HG03159 (cell line): ENCODE data around the gene HADH.
"Not testable (repeated sequence)": the region's sequence is repeated elsewhere in the genome, so short reads cannot be mapped to it uniquely, and the experiment has no call there.

Source experiments
- ATAC-seq: cut with Tn5 transposase; IDR thresholded peaks from one replicate; pipeline ENCODE4 v1.9.1; 2021; ENCODE audit warnings: mild to moderate bottlenecking, moderate library complexity; ENCODE audit not compliant: unreplicated experiment

HADH gene

DNA sequence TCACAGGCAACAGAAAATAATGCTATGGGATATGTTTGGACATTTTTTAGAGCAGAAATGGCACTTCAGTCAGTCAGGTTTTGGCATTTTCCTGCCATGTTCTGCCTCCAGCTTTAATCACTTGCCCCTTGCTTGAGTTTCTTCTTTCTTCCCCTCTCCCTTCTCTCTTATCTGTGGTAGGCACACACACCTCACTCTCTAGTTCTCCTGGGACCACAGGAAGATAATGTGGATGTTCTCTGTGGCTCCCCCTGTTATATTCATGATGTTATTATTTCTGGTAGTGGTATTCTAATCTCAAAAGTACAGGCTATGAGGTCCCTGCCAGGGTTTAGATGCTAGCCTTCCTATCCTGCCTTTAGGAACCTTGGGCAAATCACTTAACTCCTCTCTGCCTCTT, 5.2 kb downstream of the HADH start:
- ATAC-seq = no peak

DNA sequence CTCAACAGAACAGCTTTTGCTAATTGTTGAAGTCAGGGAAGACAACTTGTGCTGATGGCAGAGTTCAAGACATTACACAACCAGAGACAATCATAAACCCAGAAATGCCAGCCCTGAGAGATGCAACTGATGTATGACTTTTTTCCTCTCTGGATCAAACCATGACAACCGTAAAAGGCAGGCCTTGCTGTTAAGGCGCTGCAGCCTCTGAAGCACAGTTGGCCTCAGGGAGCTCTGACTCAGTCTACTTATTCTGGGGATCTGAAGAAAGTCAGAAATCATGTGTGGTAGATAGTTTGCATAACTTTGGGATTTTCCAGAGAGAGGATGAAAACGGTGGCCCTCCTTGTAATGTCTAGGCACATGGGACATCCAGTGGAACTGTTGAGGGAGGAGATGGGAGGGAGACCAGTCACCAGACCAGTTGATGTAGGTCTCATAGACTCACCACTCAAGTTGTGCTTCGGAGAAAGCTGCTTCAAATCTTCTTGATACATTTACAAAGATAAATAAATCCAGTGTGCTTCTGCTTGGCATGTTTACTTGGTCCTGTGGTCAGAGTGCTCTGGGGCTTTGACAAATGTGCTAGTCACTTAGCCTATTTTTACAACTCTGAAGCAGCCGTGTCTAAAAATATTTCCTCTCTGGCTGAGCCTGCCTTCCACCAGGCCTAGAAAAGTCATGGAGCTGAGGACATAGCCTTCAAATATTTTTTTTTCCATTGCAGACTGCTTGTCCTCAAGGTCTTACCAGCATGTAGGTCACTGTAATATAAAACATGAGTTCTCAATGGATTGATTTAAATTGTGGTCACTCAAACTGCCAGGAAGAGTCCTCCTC, 7.5 kb downstream of the HADH start:
- ATAC-seq = no peak

GRCh38 chr4:107997794-107998193, 8.1 kb downstream of the HADH start:
- no peak for ATAC-seq

DNA sequence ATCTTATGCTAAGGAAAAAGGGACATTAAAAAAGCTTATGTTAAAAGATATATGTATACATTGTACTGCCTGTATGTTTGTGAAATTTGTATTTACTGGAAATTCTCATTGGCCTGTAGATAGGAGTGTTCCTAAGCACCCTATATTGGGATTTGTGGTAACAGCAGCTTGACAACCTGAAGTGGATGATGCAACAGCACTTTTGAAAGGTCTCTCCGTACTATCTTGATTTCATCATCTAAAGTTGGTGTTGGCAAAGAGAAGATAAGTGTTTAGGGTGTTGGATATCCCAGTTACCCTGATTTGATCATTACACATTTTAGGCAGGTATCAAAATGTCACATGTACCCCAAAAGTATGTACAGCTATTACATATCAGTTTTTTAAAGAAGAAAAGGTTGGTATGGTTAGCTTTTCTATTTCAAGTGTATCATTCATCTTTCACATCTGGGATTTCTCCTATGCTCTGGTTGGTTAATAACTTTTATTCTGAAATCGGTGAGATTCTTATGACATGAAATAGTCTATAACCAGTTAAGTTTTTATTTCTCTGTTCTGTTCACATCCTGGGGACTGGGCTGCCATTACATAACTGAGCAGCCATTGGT, 10.3 kb downstream of the HADH start:
- no peak for ATAC-seq

DNA sequence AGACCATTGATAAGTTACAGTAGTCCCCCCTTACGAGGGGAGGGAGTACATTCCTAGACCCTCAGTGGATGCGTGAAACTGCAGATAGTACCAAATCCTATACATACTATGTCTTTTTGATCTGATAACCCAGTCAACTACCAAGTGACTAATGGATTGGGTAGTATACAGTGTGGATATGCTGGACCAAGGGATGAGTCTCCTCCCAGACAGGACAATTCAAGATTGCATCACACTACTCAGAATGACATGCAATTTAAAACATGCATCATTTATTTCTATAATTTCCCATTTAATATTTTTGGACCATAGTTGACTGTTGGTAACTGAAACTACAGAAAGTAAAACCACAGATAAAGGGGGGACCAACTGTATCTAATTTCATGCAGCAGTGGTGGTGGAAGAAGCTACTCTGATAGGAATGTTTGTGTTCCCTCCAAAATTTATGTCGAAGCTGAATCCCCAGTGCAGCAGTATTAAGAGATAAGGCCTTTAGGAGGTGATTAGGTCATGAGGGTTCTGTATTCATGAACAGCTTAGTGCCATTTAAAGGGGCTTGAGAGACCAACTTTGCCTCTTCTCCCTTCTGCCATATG, 11.9 kb downstream of the HADH start:
- no peak for ATAC-seq

DNA sequence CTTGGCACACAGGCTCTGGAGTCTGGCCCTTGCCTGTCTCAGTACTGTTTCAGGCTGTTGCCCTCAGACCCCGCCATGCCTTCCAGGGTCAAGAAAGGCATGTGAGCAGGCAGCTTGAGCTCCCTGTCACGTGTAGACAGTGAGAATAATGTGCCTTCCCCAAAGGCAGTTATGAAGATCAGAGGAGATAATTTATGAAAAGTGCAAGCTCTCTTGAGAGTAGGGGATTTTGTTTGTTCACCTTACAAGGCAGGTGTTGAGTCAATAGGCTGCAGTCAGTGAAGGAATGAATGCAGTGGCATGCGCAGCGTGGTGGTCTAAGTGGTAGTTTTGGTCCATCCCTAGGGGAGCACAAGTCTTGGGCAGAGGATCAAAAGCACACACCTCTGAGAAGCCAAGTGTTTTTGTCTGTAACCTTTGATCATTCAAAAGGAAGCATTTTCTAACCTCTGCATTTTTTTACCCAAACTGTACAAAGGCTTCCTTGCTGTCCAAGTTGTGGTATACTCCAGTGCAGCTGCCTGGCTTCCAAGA, 14.4 kb downstream of the HADH start:
- ATAC-seq = no peak

DNA sequence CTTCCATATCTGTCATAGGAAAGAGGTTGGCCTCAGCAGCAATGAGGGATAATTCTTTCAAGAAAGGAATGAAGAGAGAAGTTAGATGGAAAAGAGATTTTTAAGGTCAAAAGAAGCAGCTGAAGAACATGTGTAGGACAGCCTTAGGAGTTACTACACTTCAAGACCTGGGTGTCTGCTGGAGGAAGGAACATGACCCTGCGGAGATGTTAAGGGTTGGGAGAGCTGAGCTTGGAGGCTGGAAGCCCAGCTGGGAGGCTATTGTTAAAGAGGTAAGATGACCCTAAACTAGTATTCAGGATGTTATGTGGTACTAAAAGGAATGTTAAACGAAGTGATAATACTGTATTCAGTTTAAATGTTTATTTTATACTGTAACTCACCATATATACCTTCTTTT, 15.0 kb downstream of the HADH start:
- ATAC-seq = no peak

- no peak for ATAC-seq
Observed at GRCh38 chr4:108005807-108006206, 16.1 kb downstream of the HADH start.

GRCh38 chr4:108006361-108006760, 16.7 kb downstream of the HADH start:
- no peak for ATAC-seq

DNA sequence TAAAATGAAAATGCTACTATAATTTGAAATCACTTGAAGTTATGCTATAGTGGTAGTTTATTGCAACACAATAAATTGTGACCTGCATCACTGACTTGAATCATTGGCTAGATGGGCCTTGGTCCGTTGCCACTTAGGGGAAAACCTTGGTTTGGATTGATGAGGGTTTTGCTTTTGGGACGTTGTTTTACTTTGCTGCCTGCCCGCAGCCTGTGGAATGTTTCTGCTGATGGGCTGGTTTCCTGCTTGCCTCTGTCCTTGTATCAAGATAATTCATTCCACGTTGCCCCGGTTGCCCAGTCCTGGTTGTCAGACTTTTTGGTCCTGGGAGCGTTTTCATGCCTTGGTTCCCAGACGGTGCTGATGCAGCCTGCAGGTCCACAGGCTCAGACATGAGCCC, 18.3 kb downstream of the HADH start:
- no peak for ATAC-seq

- ATAC-seq = no peak
Observed at GRCh38 chr4:108008721-108009120, 19.0 kb downstream of the HADH start.

GRCh38 chr4:108010167-108010566, 20.5 kb downstream of the HADH start:
- no peak for ATAC-seq

DNA sequence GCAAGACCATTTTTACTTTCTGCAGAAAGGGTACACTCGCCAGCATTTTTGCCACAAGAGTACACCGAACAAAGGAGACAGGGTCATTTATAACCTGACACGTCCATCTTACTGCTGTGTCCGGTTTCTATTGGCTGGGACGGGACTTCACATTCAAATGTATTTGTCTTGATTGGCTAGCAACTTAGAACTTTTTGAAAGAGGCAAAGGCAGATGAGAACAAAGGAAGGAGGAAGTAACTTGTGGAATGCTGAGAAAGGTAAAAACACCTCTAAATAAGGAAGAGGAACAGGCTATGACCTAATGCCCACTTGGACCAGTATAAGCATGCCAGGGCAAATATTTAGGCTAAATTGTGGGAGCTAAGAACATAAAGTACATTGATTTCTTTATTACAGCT, 22.7 kb downstream of the HADH start:
- ATAC-seq = not testable (repeated sequence)

DNA sequence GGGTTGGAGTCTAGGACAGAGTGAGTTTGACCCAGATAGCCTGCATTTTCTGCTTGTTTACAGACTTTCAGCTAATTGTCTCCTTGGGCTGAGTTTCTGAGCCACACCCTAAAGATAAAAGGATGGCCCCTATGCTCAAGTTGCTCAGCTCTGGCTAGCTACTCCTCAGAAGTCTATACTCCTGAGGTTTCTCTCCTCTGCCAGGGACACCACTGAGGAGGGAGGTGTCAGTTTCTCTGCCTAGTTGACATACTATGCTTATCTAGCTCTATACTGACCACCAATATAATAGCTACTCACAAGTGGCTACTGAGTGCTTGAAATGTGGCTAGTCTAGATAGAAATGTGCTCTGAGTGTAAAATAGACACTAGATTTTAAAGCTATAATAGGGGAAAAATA, 23.6 kb downstream of the HADH start:
- ATAC-seq = no peak

DNA sequence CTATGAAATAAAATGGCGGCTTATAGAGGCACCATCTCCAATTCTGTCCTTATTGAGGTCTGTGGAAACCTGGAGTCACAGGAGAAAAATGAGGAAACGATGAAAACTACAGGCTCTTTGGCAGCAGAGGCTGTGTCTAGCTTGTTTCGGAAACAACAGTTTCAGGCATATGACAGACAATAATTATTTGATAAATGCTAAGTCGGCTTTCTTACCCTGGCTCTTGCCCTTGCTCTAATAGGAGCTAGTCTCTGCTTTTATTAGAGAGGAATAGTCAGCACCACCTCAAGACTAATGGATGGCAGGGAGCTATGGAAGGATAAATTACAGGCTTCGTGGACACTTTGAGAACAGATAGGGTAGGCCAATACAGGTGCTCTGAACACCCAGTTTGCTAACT, 24.3 kb downstream of the HADH start:
- ATAC-seq = no peak

DNA sequence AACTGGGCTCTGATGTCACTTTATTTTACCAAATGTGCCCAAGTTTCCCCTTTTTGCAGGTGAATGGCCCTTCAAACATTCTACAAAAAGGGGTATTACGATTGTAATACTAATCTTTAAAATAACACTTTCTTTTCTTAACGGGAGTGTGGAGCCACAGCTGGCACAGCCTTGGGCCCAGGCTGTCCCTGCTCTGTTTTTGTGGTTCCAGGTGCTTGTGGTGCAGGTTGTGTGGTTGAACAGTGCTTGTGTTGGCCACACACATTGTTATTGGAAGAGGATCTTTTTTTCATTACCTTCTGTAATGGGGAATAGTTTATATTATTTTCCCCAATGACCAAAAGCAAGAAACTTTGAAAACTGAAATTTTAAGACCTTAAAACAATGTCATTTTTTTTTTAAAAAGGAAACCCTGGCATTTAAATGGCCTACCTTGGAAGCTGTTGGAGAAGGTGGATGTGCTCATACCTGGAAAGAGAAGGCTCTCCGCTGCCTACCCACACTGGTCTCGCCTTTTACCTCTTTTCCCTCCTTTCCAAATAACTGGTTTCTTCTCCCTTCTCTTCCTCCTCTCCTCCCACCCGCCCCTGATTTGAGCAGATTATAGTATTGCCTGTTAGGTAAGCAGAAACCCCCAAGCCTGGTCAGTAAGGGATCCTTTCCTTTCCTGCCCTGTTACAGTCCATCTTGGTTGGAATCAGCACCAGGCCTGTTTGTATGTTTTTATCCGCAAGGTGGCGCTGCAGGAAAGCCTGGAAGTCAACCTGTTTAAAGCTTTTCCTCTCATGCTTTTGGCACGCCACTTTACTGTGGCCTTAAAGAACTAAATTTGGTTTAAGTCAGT, 28.6 kb downstream of the HADH start:
- ATAC-seq = peak; percentile 79

- ATAC-seq = no peak
Observed at GRCh38 chr4:108018884-108019187, 29.1 kb downstream of the HADH start.

DNA sequence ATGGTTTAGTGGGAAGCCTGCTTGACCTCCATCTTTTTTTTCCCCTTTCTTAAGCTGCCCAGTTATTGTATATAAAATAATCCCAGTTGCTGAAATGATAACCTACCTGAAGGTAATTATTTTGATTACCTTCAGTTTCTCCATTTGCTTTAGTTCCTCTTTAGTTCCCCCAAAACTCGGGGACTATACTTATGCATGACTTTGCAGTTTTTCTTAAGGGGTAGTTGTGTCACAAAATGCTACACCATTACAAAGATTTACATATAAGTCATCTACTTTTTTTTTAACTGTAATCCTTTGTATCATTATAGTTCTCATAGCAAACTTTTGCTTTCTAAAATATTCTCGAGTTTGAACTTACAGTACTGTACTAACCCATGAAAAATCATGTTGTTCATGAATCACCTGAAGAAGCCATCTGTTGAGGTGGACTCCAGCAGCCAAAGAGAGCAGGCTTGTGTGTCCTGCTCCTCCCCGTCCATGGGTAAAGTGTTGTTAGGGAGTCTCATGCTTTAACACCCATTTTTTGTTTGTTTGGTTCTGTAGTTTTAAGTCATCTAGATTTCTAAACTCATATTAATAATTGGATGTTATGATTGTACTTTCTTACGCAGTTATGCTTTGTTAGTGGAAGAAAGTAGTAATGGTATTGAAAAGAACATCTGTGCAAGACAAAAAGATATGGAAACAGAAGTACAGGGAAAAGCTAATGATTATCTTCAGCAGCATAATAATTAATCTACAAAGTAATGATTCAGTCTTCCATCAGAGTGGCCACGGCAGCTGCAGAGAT, 34.6 kb downstream of the HADH start:
- no peak for ATAC-seq

DNA sequence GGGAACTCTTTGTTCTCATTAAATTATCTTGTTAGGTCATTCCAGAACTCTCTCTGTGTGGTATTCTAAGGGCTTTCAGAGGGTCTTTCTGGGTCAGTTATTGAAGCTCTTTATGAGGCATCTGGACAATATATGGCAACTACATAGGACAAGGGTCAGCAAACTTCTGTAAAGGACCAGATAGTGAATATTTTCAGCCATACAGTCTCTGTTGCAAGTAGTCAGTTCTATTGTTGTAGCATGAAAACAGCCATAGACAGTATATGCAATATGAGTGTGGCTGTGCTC, 35.1 kb downstream of the HADH start:
- no peak for ATAC-seq

GRCh38 chr4:108029016-108029720, 39.5 kb downstream of the HADH start:
- no peak for ATAC-seq
